GM04504 (cell line): ENCODE results near the gene XAB2.

Source experiments
- DNase-seq: peaks from one replicate; pipeline ENCODE4 v3.0.0-alpha.2; 2012; ENCODE audit warnings: low read depth

XAB2 gene

DNA sequence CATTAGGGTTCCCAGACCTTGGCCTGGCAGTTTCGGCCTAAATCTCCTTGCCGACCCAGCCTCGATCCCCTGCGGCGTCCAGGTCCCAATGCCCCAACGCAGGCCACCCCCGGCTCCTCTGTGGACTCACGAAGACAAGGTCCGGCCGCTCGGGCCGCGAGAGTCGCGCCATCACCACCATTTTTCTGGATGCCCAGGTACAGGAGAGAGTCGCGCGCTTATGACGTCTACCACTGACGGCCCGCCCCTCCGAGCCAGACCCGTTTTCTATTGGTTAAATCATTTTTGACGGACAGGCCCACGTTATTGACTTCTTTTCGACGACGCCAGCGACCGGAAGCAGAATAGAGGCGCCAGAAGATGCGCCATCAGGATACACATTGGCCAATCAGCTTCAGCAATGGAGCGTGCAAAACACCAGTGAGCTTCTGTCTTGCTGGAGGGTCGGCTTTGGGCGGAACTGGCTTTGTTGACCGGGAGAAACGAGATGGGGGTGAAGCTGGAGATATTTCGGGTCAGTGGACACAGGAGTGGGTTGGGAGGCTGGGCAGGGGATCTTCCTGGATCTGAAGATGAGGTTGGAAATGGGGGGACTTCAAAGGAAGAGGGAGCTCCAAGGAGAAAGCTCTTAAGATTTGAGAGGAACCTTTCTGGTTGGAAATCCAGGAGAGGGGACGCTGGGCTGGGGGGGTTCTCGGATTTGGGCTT is at the start of gene XAB2, which contains the start of gene PET100:
XAB2 (minus strand) TSS at position 199 of the 708 bp plus-strand sequence; CDS start at position 181, 18 bp downstream.
PET100 (plus strand) TSS at position 447 of the 708 bp plus-strand sequence; CDS start at position 488, 41 bp downstream.
- peak; percentile 99 for DNase-seq

DNA sequence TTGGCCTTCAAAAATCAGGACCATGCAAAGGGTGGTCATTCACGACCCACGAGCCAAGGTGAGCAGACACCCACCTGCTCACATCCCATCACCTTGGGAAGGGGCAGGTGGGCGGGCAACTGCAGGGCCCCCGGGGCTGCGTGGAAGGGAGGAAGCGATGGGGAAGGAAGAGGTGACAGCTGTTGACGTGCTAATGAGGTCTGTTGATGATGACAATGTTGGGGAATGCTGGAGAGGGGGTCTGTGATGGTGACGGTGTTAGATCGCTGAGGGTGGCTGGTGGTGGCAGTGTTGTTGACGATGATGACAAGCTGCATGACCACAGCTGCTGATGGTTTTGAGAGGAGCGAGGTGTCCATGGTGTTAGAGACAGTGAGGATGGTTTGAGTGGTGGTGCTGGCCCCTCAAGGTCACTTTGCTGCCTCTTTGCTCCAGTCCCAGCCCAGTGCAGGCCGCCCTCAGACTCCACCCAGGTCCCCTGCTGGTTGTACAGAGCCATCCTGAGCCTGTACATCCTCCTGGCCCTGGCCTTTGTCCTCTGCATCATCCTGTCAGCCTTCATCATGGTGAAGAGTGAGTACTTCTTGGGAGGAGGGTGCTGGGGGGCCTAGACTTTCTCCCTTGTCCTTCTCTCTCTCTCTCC is 48.4 kb upstream of the XAB2 start:
- DNase-seq, result no peak

DNA sequence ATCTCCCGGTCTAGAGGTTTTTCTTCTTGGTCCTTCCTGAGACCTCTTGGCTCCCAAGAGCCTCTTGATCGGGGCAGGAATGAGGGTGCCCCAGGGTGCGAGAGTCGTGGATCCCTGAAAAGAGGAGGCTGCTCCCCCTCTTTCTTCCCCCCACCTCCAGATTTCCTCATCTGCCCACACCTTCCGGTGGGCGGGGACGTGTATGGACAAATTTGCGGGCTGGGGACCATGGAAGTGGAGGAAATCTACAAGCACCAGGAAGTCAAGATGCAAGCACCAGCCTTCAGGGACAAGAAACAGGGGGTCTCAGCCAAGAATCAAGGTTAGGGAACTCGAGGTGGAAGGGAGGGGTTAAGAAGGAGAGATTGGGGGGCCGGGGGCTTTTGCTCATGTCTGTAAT is 47.5 kb upstream of the XAB2 start, which contains the start of gene MCEMP1:
MCEMP1 (plus strand) TSS at position 237 of the 400 bp plus-strand sequence; CDS start at position 268, 31 bp downstream.
- no peak for DNase-seq

DNA sequence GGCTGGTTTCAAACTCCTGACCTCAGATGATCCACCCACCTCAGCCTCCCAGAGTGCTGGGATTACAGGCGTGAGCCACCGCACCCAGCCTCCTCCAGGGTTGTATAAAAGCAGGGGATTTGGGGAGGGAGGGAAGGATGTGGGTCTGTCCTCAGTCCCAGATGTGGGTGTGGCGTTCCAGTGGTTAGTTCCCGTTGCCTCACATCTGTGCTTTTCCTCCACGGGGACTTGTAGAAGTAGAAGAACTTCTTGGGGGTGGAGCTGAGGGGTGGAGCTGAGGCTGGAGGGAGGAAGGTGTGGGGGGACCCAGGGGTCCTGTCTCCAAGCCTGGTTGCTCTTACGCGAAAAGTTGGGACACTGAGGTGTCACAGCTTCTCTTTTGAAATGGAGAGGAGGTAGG is 47.0 kb upstream of the XAB2 start:
- DNase-seq, result no peak

DNA sequence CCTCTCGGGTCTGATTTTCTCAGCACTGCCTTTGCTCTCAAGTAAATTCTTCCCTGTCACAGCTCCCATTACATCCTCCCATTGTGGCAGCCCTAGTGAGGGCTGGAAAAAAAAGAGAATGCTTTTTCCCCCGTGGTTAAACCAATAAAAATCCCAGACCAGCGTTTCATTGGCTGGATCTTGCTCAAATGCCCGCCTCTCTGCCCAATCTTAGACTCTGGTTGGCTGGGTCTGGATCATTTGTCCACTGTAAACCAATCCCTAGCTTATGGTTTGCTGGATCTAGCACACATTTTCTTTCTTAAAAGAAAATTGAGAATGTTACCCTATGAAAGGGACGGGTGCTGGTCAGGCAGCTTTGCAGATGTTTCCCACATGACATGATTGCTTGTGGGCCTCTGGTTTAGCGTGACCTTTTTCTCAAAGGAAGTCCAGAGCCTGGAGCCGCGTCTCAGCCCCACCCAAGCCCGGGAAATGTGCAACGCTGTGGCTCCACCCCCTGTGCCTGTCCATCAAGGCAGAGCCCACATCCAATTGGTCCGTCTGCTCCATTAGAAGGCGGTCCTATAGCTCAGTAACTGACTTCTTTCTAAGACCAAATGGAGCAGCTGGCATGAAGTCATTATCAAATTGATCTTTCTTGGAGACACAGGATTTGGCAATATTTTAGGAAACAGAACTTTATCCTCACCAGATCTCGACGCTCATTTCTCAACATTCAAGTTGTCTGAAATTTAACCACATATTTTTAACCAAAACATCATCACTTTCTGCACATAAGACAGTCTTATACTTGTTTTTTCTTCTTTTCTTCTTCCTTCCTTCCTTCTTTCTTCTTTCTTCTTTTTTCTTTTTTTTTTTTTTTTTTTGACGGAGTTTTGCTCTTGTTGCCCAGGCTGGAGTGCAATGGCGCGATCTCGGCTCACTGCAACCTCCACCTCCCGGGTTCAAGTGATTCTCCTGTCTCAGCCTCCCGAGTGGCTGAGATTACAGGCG is 45.0 kb upstream of the XAB2 start:
- peak; percentile 46 for DNase-seq

DNA sequence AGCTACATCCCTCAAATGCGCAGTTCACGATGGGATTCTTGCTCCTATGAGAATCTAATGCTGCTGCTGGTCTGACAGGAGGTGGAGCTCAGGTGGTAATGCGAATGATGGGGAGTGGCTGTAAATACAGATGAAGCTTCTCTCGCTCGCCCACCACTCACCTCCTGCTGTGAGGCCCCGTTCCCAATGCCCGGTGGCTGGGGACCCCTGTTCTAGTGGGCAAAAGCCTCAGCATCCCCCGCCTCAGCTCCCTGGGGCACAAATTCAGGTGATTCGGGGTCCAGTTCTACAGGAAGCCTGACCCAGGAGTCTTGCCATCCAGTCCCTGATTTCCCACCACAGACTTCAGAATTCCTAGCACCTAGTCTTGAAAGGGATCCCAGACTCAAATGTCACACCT is 43.2 kb upstream of the XAB2 start:
- no peak for DNase-seq

DNA sequence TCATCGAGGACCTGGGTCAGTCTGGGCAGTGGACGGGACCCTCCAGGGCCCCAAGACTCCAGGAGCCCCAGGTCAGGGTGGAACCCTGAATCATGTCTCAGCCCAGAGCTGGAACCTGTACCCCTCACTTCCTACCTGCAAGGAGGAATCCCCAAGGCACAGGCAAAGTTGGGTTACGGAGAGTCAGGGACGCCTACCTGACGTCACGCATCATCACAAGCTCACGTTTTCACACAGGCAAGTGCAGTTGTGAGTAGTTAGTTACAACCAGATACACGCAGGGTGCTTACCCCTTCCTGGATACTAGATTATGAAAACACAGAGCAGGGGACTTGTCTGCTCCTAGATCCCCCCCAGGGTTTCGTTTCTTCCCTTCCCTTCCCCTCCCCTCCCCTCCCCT is 41.4 kb upstream of the XAB2 start:
- DNase-seq, result no peak

DNA sequence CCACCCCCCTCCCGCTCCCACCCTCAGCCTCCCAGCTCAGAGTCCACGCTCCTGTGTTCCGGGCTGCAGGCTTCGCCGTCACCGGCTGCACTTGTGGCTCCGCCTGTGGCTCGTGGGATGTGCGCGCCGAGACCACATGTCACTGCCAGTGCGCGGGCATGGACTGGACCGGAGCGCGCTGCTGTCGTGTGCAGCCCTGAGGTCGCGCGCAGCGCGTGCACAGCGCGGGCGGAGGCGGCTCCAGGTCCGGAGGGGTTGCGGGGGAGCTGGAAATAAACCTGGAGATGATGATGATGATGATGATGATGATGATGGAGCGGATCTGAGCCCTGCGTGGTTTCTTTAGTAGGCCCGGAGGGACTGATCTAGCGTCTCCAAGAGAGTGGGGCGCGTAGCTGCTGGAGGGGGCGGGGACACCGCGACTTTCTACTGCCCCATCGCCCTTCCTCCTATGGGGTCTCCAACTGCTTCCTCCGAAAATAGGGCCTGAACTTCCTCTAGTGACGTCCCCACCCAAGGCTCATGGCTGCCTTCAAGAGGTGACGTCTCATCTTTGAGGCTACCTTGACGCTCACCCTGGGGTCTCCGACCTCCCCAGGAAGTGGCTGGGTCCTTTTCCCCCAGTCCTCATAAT is 40.9 kb upstream of the XAB2 start:
- no peak for DNase-seq

DNA sequence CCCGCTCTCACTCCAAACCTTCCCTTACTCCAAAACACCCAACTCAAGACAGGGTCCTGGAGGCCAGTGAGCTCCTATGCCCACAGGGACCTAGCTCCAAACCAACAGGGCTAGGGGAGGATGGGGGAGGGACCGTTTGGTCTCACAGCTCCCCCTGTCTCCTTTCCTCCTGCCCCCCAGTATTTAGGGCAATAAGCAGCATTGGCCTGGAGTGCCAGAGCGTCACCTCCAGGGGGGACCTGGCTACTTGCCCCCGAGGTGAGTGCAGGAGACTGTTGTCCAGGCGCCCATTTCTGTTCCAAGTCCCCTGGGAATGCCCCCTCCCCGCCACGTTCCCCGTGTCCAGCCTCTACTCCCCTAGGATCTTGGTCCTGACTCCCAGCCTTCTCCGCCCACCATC is 40.3 kb upstream of the XAB2 start:
- DNase-seq, result no peak

DNA sequence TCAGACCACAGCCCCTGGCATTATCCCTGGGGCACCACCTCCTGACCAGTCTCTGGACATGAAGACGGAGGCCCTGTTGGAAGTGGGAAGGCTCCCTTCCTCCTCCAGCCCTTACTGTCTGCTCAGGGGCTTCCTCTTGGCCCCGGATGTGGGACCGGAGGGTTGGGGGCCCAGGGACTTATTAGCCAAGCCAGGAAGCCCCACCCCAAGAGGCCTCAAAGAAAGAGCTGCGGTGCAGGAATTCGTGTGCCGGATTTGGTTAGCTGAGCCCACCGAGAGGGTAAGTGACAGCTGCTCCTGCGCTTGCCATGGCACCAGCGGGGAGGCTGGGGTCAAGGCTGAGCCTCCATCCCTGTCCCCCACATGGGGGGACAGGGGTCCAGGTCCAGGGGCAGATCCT is 39.5 kb upstream of the XAB2 start, which contains the start of gene RETN:
RETN (plus strand) TSS at position 208 of the 400 bp plus-strand sequence. CDS start 278 bp downstream, outside the sequence.
- no peak for DNase-seq

DNA sequence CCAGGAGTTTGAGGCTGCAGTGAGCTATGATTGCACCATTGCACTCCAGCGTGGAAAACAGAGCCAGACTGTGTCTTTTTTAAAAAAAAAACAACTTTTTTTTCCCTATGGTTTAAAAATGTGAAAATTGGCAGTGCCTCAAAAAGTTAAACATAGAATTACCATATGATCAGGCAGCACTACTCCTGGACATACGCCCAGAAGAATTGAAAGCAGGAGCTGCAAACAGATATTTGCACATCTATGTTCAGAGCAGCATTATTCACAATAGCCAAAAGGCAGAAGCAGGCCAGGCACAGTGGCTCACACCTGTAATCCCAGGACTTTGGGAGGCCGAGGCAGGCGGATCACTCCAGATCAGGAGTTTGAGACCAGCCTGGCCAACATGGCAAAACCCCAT is 35.7 kb upstream of the XAB2 start:
- peak; percentile 11 for DNase-seq

DNA sequence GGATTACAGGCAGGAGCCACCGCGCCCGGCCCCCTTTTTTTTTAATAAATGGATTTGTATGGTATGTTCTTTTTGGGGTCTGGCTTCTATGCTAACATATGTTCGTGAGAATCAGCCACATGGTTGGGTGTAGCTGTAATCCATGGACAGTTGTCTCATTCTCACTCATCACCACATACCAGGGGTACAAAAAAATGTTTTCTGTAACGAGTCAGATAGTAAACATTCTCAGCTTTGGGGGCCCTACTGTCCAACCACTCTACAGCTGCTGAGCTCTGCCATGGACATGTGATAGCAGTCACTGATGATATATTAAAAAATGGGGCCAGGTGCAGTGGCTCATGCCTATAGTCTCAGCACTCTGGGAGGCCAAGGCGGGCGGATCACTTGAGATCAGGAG is 34.4 kb upstream of the XAB2 start:
- DNase-seq, result no peak

DNA sequence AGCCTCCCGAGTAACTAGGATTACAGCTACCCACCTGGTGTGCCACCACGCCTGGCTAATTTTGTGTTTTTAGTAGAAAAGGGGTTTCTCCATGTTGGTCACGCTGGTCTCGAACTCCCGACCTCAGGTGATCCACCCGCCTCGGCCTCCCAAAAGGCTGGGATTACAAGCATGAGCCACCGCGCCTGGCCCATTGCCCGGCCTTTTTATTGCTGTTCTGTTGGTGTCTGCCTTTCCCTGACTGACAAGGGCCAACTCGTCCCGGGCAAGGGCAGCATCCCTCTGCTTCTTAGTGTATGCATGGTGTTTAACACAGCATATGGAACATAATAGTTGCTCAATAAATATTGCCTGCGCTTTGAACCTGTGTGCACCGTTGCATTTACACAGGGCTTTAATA is 33.3 kb upstream of the XAB2 start:
- no peak for DNase-seq

DNA sequence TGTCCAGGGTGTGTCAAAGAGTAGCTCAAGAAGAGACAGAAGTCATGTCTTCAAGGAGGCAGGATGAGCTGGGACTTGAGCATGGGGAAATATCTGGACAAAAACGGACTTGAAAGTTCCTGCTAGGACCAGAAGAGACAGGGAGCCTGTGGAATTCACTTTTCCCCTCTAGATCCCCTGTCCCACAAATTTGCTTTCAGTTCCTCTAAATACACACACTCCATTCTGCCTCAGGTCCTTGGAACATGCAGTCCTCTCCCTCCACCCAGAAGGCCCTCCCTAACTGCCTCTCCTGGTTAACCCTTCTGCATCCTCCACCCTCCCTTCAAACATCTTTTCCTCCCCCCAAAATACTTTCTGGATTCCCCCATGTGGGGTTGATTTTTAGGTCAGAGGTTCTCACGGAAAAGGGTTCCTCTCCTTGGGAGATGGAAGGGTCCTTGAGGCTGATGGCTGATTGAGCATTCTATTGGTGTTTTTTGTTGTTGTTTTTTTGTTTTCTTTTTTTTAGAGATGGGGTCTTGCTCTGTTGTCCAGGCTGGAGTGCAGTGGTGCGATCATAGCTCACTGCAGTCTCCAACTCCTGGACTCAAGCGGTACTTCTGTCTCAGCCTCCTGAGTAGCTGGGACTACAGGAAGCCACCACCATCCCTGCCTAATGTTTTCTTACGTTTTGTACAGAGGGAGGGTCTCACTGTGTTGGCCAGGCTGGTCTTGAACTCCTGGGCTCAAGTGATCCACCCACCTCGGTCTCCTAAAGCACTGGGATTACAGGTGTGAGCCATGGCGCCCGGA is 32.6 kb upstream of the XAB2 start:
- no peak for DNase-seq

DNA sequence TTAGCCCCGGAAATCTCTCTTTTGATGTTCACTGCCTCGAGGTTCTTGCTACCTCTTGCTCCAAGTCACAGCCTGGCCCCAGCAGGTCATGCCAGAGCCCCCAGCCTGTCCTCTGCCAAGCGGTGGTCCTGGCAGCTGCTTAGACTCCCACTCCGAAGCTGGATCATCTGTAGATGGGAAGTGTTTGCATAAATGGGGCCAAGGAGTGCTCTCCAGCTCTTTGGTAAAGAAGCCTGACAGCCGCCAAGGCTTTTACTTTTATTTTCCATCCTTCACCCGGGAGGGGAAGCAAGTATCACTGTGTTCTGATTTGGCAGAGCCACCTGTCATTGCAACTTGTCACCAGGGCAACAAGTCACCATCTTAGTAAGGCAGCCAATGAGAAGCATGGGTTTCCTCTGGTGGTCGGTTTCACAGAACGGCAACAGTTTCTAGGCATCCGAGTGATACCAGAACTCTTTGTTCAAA is 28.9 kb upstream of the XAB2 start:
- no peak for DNase-seq

DNA sequence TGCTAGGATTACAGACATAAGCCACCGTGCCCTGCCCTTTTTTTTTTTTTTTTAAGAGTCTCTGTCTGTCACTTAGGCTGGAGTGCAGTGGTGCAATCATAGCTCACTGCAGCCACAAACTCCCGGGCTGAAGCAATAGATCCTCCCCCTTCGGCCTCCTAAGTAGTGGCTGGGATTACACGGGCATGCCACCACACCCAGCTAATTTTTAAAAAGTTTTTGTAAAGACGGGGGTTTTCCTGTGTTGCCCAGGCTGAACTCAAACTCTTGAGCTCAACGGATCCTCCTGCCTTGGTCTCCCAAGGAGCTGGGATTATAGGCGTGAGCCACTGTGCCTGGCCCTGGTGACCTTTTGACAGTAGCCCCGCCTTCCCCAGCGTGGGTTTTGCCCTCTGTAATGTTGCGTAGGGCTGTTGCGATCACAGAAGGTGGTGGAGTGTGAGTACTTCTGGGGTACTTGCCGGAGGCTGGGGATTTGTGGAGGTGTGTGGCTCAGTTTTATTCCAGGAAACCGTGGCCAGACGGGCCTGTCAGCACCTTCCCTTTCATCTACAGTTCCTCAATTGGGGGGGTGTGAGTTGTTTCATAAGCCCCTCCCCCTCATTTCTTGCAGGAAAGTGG is 27.9 kb upstream of the XAB2 start:
- no peak for DNase-seq

DNA sequence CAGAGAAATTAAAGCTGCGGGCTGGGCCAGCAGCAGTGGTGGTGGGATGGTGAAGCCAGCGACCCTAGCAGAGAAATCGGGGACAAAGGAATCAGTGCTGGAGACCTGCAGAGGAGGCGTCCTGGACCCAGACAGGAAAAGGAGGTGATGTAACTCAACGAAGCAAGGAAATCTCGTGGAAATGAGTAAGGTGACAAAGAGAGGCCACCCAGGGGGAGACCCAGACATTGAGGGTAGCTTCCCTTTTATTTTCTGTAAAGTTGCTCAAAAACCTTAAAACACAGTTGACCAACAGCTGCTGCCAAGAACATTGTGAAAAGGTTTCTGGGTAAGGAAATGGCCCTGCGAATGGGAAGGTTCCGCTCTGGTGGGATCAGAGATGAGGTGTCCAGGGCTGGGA is 26.2 kb upstream of the XAB2 start:
- no peak for DNase-seq

DNA sequence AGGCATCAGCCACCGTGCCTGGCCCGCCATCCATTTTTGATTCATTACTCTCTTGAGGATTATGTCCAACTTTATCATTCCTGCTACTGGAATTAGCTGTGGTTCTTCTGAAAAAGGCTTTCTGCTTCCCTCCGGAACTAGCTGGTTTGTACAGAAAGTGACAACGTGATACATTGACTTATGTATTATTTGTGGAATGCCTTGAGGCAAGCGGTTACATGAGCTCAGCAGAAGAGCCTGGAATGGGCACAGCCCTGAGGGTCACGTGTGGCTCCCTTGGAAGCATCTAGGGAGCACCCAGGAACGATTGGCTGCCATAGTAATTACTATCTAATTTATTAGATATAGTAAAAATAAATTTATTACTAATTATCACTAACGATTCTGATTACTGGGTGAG is 25.1 kb upstream of the XAB2 start:
- peak; percentile 13 for DNase-seq

DNA sequence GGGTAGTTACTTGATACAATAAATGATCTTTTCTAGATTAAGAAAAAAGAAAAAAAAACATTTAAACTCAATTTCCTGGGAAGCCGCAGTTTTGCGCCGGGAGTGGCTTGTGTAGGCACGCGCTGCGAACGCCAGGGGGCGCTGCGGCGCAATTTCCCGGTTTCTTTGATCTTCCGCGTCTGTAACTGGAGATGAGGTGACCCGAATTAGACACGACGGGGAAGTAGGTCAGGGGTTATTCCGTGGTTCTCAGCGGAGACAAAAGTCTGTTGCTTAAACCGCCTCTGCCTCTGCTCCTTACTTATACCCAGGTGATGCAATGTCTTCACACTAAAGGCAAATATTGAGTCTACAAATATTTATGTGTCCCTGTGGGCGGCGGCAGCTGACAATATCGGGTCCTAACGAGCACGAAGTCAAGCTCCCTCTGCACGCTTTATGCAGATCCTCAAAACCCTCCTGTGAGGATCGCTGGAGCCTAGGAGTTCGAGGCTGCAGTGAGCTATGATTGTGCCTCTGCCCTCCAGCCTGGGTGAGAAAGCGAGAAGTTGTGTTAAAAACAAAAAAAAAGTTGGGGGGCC is 22.8 kb upstream of the XAB2 start:
- peak; percentile 30 for DNase-seq

DNA sequence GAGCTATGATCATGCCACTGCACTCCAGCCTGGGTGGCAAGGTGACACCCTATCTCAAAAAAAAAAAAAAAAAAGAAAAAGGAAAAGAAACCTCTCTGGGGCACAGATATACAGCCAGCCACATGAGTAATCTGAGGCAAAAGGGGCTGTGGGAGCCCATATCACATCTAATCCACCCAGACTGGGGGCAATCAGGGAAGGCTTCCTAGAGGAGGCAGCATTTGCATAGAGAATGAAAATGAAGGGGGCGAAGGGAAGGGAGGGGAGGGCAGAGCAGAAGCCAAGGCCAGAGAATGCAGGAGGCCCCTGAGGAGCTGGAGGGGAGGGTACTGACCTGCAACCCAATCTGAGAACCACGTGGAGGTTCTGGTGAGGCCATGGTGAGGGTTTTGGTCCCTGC is 20.8 kb upstream of the XAB2 start:
- DNase-seq, result no peak
